Neural progenitor cell (in vitro differentiated cells): ENCODE data around the gene PRKX.

Experiments
- EZH2 ChIP-seq: fragments of 200-600 bp; sonication (generic); IDR thresholded peaks from 2 replicates; pipeline ENCODE4 v1.6.1; 2017; ENCODE audit warnings: antibody characterized with exemption, mild to moderate bottlenecking, moderate library complexity
- EZH2phosphoT487 ChIP-seq: fragments of 200-600 bp; sonication (generic); IDR thresholded peaks from 2 replicates; pipeline ENCODE4 v1.6.1; 2017; ENCODE audit warnings: antibody characterized with exemption
- TF ChIP-seq, protein P1 (sequence below): fragments of 200-600 bp; sonication (generic); IDR thresholded peaks from 2 replicates; pipeline ENCODE4 v1.5.1; 2017; ENCODE audit warnings: antibody characterized with exemption, mild to moderate bottlenecking

DNA sequence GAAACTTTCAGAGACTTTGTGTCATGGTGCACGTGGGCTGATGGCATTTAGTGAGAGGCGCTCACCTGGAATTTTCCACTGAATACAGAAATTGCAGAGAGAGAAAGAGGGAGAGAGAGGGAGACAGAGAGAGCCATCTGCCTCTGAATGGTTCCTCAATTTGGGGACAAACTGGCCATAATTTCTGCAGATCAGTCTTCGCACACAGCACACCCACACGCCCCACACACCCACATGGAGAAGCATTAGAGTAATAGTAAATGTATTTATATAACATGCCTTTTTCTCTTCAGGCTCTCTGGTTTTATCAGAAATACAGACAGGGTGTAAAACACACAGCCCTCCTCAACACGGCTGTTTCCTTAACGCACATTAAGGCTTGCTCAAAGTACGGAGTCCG lies 38.6 kb downstream of the PRKX start:
- TF ChIP-seq, protein P1, sequence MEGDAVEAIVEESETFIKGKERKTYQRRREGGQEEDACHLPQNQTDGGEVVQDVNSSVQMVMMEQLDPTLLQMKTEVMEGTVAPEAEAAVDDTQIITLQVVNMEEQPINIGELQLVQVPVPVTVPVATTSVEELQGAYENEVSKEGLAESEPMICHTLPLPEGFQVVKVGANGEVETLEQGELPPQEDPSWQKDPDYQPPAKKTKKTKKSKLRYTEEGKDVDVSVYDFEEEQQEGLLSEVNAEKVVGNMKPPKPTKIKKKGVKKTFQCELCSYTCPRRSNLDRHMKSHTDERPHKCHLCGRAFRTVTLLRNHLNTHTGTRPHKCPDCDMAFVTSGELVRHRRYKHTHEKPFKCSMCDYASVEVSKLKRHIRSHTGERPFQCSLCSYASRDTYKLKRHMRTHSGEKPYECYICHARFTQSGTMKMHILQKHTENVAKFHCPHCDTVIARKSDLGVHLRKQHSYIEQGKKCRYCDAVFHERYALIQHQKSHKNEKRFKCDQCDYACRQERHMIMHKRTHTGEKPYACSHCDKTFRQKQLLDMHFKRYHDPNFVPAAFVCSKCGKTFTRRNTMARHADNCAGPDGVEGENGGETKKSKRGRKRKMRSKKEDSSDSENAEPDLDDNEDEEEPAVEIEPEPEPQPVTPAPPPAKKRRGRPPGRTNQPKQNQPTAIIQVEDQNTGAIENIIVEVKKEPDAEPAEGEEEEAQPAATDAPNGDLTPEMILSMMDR = no peak
- TF ChIP-seq EZH2 = no peak
- TF ChIP-seq EZH2phosphoT487 = no peak
